Activated CD4-positive, alpha-beta T cell treated with anti-CD3 and anti-CD28 coated beads, Interleukin-2, amount 50 U/mL, for 16 hours (primary cell): Measurements from ENCODE around the gene ACIN1.
A peak's percentile ranks its signal among the peaks of the same experiment; 100 is the strongest.

Experiments
- DNase-seq: peaks from one replicate; pipeline ENCODE4 v3.0.0-alpha.2; 2020

Gene ACIN1, protein sequence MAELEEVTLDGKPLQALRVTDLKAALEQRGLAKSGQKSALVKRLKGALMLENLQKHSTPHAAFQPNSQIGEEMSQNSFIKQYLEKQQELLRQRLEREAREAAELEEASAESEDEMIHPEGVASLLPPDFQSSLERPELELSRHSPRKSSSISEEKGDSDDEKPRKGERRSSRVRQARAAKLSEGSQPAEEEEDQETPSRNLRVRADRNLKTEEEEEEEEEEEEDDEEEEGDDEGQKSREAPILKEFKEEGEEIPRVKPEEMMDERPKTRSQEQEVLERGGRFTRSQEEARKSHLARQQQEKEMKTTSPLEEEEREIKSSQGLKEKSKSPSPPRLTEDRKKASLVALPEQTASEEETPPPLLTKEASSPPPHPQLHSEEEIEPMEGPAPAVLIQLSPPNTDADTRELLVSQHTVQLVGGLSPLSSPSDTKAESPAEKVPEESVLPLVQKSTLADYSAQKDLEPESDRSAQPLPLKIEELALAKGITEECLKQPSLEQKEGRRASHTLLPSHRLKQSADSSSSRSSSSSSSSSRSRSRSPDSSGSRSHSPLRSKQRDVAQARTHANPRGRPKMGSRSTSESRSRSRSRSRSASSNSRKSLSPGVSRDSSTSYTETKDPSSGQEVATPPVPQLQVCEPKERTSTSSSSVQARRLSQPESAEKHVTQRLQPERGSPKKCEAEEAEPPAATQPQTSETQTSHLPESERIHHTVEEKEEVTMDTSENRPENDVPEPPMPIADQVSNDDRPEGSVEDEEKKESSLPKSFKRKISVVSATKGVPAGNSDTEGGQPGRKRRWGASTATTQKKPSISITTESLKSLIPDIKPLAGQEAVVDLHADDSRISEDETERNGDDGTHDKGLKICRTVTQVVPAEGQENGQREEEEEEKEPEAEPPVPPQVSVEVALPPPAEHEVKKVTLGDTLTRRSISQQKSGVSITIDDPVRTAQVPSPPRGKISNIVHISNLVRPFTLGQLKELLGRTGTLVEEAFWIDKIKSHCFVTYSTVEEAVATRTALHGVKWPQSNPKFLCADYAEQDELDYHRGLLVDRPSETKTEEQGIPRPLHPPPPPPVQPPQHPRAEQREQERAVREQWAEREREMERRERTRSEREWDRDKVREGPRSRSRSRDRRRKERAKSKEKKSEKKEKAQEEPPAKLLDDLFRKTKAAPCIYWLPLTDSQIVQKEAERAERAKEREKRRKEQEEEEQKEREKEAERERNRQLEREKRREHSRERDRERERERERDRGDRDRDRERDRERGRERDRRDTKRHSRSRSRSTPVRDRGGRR

GRCh38 chr14:23094666-23095195 is at the start of gene ACIN1:
Gene ACIN1 (minus strand): TSS chr14:23095136. CDS start chr14:23095112, 24 bp downstream.
- DNase-seq: peak; percentile 79

DNA sequence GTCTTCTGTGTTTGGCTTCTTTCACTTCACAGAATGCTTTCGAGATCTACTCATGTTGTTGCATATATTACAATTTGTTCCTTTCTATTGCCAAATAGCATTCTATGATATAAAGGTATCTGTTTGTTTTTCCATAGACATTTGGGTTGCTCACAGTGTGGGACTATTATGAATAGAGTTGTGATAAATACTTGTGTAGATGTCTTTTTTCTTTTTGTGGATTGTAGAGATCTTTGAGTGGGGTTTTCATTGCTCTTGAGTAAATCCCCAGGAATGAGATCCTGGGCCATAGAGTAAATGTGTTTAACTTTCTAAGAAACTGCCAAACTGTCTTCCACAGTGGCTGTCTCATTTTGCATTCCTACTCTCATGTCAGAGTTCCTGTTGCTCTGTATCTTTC is 49.0 kb upstream of the ACIN1 start:
- DNase-seq: no peak

DNA sequence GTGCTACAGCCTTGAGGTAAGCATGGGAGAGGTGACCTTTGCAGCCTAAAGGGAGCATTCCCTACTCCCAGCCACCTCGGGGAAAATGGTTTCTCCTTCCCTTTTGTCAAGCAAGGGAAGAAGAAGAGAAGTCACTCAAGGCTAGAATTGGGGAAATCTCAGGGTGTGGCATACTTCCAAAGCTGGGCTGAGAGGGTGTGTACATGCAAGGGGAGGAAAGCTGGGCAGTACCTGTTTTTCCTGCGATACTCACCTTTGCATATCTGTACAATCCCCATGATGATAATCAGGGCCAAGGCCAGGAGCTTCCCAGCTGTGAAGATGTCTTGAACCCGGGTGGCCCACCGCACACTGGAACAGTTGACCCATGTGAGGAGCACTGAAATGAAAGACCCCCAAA is 47.9 kb upstream of the ACIN1 start:
- DNase-seq: no peak

DNA sequence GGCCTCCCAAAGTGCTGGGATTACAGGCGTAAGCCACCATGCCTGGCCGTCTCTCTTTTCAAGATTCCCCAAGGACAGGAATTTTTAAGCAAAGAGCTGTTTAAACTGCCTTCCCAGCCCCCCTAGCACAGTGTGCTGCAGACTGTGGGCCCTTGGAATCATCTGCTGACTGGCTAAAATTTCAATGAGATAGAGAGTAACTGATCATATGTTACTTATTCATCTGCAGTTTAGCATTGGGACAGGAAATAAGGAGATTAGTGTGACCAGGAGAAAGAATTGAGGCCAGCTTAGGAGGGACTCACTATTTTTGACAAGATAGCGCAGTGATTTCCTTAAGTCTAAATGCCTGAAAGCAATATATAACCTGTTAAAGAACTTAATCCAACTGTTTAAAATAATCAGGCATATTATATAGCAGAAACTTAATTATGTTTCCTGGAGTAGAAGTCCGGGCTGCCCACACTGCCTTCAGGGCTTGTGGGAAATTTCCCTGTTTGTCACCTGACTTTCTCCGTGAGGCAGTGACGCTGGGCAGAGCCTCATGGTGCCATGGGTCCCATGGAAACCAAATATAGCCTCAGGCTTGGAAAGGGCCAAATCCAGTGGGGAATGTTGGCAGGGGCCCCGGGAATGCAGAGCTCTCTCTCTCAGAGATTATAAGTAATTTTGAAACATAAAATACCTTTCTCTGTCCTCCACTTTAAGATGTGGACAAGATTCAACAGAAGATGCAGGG is 46.9 kb upstream of the ACIN1 start:
- no peak for DNase-seq

DNA sequence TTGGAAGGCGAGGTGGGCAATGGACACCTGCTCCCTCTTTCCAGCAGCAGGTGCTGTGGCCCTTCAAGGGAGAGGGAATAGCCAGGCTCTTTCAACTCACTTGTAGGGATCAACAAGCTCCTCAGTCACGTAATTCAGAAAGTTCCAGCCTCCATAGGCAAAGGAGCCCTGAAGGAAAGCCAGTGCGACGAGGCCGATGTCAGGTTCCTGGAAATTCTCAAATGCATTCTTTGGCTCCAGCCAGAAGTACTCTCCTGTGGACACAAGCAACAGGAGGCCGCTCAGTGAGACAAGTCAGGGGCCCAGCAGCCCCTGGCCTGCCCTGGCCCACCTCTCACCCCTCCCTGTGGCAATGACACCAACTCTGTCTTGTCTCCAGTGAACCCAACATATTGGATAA is 45.4 kb upstream of the ACIN1 start:
- no peak for DNase-seq

- no peak for DNase-seq
These were observed 44.9 kb upstream of the ACIN1 start for GRCh38 chr14:23139874-23140273.

GRCh38 chr14:23137813-23138535 is 43.0 kb upstream of the ACIN1 start:
- DNase-seq: no peak

DNA sequence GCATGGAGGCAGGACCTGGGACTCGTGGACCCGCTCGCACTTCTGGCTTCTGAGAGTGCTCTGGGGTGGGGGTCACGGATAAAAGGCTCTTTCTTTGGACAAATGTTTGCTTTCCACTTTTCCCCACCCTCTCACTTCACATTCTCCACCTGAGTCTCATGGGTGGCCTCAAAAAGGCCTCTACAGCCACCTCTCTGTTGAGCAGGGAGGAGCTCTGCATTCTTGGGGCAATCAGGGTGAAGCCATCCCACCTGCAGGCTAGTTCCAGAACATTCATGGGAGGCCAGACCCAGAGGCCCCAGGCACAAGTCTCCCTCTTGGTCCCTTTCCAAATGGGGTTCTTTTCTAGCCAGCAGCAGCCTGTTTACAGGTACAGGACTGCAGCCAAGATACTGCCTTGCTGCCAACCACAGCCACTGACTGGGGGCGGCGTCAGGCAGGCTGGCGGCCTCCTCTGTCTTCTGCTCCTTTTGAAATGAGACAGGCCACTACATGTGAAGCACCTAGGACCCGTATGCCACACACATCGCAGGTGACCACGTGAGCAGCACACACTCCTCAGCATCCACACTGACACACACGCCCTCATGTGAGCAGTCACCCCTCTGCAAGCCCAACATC is 42.4 kb upstream of the ACIN1 start:
- DNase-seq: no peak

DNA sequence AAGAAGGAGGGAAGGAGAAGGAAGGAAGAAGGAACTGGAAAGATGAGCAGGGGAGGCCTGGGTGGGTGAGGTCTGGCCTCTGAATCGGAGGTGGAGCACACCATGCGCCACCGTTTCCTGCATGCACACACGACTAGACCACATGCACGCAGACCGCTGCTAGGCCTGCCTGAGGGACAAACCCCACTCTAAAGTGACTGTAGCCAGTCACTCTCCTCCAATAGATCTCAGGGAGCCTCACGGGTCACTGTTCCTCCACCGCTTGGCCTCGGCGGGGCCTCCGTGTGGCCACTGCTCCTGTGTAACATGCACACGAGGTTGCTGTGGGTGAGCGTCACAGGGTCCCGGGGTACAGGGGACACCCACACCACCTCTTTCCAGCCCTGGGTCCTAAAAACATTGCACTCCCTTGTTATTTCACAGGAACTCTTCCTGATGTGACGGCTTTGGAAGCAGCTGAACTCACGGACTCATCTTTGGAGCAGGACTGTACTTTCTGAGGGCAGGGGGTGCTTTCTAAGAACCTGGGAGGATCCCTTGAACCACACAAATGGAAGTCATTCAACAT is 41.7 kb upstream of the ACIN1 start:
- DNase-seq: no peak

- no peak for DNase-seq
These were observed 38.0 kb upstream of the ACIN1 start for GRCh38 chr14:23132970-23133369.

- no peak for DNase-seq
These were observed 36.5 kb upstream of the ACIN1 start for GRCh38 chr14:23131482-23131881.

DNA sequence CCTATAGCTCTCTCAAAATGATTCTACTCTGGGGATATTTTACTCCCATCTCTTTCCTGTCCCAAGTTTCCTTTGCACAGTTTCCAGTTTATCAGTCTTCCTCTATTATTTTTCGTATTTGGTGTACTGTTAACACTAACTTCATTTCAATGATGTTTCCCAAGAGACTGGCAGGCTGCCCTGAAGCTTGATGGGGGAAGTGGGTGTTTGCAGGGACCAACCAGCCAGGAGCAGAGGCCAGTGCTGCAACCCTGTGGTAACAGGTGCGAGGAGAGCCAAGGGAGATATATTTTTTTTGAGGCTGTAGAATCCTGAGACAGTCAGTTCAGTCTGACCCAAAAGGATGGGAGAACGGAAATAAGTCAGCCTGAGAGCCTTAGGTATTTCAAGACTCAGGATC is 35.9 kb upstream of the ACIN1 start:
- DNase-seq: no peak

GRCh38 chr14:23129759-23130316 is 34.9 kb upstream of the ACIN1 start:
- DNase-seq: no peak

DNA sequence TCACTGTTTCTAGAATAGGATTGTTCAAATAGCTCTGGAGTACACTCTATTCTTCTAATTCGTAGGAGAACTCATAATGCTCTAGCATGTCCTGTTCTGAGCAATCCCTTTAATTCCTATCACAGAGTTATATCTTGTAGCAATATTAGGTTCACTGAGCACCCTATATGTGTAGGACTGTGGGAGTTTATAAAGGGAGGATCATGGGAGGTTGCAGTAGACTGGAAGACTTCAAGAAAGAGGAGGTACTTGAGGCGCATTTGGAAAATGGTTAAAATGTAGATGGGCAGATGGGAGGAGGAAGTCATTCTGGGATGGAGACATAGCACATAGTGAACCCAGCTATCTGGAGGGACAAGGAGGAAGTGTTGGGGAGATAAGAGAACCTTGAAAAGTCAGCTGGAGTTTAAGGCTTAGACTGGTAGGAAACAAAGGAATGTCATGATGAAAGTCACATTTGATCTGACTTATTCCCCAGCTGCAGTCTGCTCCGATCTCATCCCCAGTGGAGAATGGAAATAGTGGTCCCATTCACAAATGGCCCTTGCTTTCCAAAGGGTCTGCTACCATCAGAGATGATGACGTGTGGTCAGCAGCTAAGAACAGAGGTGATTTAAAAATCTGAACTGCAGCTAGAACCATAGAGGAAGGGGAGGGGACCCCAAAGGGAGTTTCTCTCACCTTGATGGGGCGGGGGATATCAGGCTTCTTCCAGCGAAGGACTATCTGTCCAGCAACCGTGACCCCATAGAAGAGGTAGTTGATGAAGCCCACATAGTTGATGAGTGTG is 34.2 kb upstream of the ACIN1 start:
- no peak for DNase-seq

- DNase-seq: no peak
These were observed 32.9 kb upstream of the ACIN1 start for GRCh38 chr14:23127861-23128260.

- DNase-seq: no peak
These were observed 31.8 kb upstream of the ACIN1 start for GRCh38 chr14:23126548-23127278.

GRCh38 chr14:23125933-23126524 is 31.1 kb upstream of the ACIN1 start:
- DNase-seq: no peak

GRCh38 chr14:23125011-23125410 is 30.1 kb upstream of the ACIN1 start:
- no peak for DNase-seq
